Smooth muscle cell (in vitro differentiated cells): Measurements from ENCODE around the gene ITGA1. TPM values are rescaled to one million over a fixed set of nuclear protein-coding genes. Genes with fewer than 3 reads are reported as not detected.

Experiments used
- DNase-seq: peaks from one replicate; lab custom pipeline; 2025; ENCODE audit not compliant: unreplicated experiment; lab: John Stamatoyannopoulos, UW
- H2AFZ ChIP-seq: fragments of 200-600 bp; sonication (generic); 2 replicates; pipeline ENCODE4 v1.6.0; 2016; ENCODE audit warnings: antibody characterized with exemption, low read depth, mild to moderate bottlenecking
- H3F3A ChIP-seq: fragments of 200-600 bp; sonication (generic); 2 replicates; pipeline ENCODE4 v1.6.0; 2017; ENCODE audit warnings: antibody characterized with exemption, low read depth
- H3K27ac ChIP-seq: fragments of 200-600 bp; sonication (generic); 2 replicates; pipeline ENCODE4 v1.5.1; 2016; ENCODE audit warnings: low read depth, mild to moderate bottlenecking
- H3K27me3 ChIP-seq: fragments of 200-600 bp; sonication (generic); 2 replicates; pipeline ENCODE4 v1.6.1; 2016; ENCODE audit warnings: low read depth, mild to moderate bottlenecking
- H3K36me3 ChIP-seq: fragments of 200-600 bp; sonication (generic); 2 replicates; pipeline ENCODE4 v1.5.1; 2016; ENCODE audit warnings: low read depth
- H3K4me1 ChIP-seq: fragments of 200-600 bp; sonication (generic); 2 replicates; pipeline ENCODE4 v1.5.1; 2016; ENCODE audit warnings: low read depth
- H3K4me2 ChIP-seq: fragments of 200-600 bp; sonication (generic); 2 replicates; pipeline ENCODE4 v1.6.0; 2016; ENCODE audit warnings: mild to moderate bottlenecking
- H3K4me3 ChIP-seq: fragments of 200-600 bp; sonication (generic); 2 replicates; pipeline ENCODE4 v1.5.1; 2016; ENCODE audit warnings: mild to moderate bottlenecking
- H3K79me2 ChIP-seq: fragments of 200-600 bp; sonication (generic); 2 replicates; pipeline ENCODE4 v1.6.0; 2016; ENCODE audit warnings: low read depth, mild to moderate bottlenecking
- H3K9ac ChIP-seq: fragments of 200-600 bp; sonication (generic); 2 replicates; pipeline ENCODE4 v1.6.0; 2016; ENCODE audit warnings: low read depth
- H3K9me3 ChIP-seq: fragments of 200-600 bp; sonication (generic); replicated peaks from 2 replicates; pipeline ENCODE4 v1.5.1; 2016; ENCODE audit warnings: low read depth
- H4K20me1 ChIP-seq: fragments of 200-600 bp; sonication (generic); 2 replicates; pipeline ENCODE4 v1.6.0; 2016; ENCODE audit warnings: low read depth
- WGBS: methylation state at CpG from one replicate; pipeline ENCODE4 v1.1.7; 2016; ENCODE audit warnings: low lambda C conversion rate; 5-methylcytosine and 5-hydroxymethylcytosine counted together
- polyA plus RNA-seq: library from polyadenylated mRNA; unstranded; fragments of >200 nt; fragmentation: Nextera tagmentation; extraction: Ambion mirVana; gene quantifications from 2 replicates; pipeline ENCODE4 v1.2.1, GENCODE V29; 2016
- total RNA-seq: library from RNA; depleted of rRNA; stranded (reverse); fragments of >200 nt; gene quantifications from 2 replicates; pipeline ENCODE4 v1.2.3, GENCODE V29; 2014
- TF ChIP-seq, protein P1 (sequence below): fragments of 200-600 bp; sonication (generic); IDR thresholded peaks from 2 replicates; pipeline ENCODE4 v1.5.1; 2017; ENCODE audit warnings: borderline replicate concordance, mild to moderate bottlenecking, antibody characterized with exemption; ENCODE audit not compliant: insufficient read depth, poor library complexity, severe bottlenecking

The ITGA1 gene
- total and polyA plus RNA-seq, 2 experiments from 2014 or later: 85.2 to 250 TPM

DNA sequence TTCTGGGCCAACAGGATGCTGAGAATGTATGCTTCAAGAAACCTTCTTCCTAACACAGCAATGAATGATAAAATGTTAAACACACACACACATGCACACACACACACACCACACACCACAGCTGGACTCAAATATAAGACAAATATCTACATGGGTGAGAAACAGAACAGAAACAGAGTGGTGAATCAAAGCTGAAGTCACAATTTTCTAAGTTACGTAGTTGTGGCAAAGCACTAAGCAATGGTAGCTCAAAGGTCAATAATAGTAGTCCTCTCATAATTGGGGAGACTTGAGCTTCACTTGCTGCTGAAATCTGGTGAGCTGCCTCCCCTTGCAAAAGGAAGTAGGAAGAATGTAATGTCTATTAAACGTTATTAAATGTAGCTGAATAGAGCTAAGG lies 33.7 kb upstream of the ITGA1 start:
- no peaks in the 10 kb centered on the region for H3F3A ChIP-seq
- WGBS: 89% methylated on average over 2 of the region's 2 CpGs
- no peaks in the 10 kb centered on the region for H4K20me1 ChIP-seq

DNA sequence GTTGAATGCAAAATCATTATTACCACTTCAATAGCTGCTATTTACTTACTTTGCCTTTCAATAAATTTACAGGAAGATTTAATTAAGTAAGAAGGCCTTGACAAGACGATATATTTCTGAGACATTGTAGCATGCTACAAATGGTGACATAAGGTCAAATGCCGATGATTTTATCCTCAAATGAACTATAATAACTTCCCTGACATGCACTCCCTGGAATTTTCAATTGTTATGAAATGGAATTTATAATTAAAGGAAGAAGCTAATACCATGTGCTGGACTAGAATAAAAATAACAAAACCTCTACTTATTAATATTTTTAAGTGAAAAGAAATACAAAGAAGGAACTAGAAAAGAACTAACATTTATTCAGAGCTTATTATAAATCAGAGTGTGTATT lies 30.2 kb upstream of the ITGA1 start:
- H3K79me2 ChIP-seq: no peaks in the 10 kb centered on the region

More for the DNA sequence above, 33.7 kb upstream of the ITGA1 start:
- Histone ChIP-seq H3K4me3 (no peak overlapping the region), H3K9me3 (no peaks in the 10 kb centered on the region), H2AFZ (no peak overlapping the region), H3K27ac (no peak overlapping the region), H3K36me3 (no peaks in the 10 kb centered on the region), H3K79me2 (no peaks in the 10 kb centered on the region), H3K4me1 (no peaks in the 10 kb centered on the region), H3K4me2 (no peak overlapping the region), H3K9ac (no peak overlapping the region), H3K27me3 (no peaks in the 10 kb centered on the region)
- no peak for DNase-seq
- TF ChIP-seq, protein P1, sequence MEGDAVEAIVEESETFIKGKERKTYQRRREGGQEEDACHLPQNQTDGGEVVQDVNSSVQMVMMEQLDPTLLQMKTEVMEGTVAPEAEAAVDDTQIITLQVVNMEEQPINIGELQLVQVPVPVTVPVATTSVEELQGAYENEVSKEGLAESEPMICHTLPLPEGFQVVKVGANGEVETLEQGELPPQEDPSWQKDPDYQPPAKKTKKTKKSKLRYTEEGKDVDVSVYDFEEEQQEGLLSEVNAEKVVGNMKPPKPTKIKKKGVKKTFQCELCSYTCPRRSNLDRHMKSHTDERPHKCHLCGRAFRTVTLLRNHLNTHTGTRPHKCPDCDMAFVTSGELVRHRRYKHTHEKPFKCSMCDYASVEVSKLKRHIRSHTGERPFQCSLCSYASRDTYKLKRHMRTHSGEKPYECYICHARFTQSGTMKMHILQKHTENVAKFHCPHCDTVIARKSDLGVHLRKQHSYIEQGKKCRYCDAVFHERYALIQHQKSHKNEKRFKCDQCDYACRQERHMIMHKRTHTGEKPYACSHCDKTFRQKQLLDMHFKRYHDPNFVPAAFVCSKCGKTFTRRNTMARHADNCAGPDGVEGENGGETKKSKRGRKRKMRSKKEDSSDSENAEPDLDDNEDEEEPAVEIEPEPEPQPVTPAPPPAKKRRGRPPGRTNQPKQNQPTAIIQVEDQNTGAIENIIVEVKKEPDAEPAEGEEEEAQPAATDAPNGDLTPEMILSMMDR: no peak

GRCh38 chr5:52758014-52758413 lies 29.7 kb upstream of the ITGA1 start:
- Histone ChIP-seq H3K9ac (no peak overlapping the region), H2AFZ (no peak overlapping the region), H3K27ac (peak overlapping the region; percentile 75), H3K4me3 (no peak overlapping the region), H3K4me1 (no peaks in the 10 kb centered on the region), H3F3A (no peaks in the 10 kb centered on the region), H4K20me1 (no peaks in the 10 kb centered on the region), H3K4me2 (no peak overlapping the region), H3K36me3 (no peaks in the 10 kb centered on the region), H3K27me3 (no peaks in the 10 kb centered on the region), H3K9me3 (no peaks in the 10 kb centered on the region), H3K79me2 (no peaks in the 10 kb centered on the region)
- no peak for DNase-seq
- TF ChIP-seq, protein P1: no peak
- 68% methylated on average over 5 of the region's 5 CpGs for WGBS

More for the DNA sequence above, 30.2 kb upstream of the ITGA1 start:
- Histone ChIP-seq H3K4me1 (no peaks in the 10 kb centered on the region), H3K9me3 (no peaks in the 10 kb centered on the region), H3K27me3 (no peaks in the 10 kb centered on the region), H3K4me2 (peak overlapping the region; percentile 14), H3F3A (no peaks in the 10 kb centered on the region), H2AFZ (no peak overlapping the region), H4K20me1 (no peaks in the 10 kb centered on the region), H3K4me3 (no peak overlapping the region), H3K36me3 (no peaks in the 10 kb centered on the region), H3K27ac (peak overlapping the region; percentile 69), H3K9ac (no peak overlapping the region)
- TF ChIP-seq, protein P1: no peak
- 94% methylated on average over 2 of the region's 2 CpGs for WGBS
- DNase-seq: no peak

- 94% methylated on average over 1 of the region's 1 CpG for WGBS
- Histone ChIP-seq H4K20me1 (no peaks in the 10 kb centered on the region), H3K27me3 (no peaks in the 10 kb centered on the region), H2AFZ (no peak overlapping the region), H3K36me3 (no peaks in the 10 kb centered on the region), H3K4me1 (no peaks in the 10 kb centered on the region), H3K4me2 (no peak overlapping the region), H3K9ac (no peak overlapping the region), H3K9me3 (no peaks in the 10 kb centered on the region), H3K79me2 (no peaks in the 10 kb centered on the region), H3F3A (no peaks in the 10 kb centered on the region), H3K27ac (peak overlapping the region; percentile 75), H3K4me3 (no peak overlapping the region)
- no peak for DNase-seq
- TF ChIP-seq, protein P1: no peak
These were observed 28.4 kb upstream of the ITGA1 start for GRCh38 chr5:52759331-52759730.
